GM12801 (cell line): Measurements from ENCODE around the gene UBE2J2.

Experiments
- TF ChIP-seq, protein P1 (sequence below): IDR thresholded peaks from one replicate; pipeline ENCODE4 v1.5.1; 2011; ENCODE audit warnings: control low read depth; ENCODE audit not compliant: insufficient read length; ENCODE audit errors: extremely low read depth

The UBE2J2 gene

DNA sequence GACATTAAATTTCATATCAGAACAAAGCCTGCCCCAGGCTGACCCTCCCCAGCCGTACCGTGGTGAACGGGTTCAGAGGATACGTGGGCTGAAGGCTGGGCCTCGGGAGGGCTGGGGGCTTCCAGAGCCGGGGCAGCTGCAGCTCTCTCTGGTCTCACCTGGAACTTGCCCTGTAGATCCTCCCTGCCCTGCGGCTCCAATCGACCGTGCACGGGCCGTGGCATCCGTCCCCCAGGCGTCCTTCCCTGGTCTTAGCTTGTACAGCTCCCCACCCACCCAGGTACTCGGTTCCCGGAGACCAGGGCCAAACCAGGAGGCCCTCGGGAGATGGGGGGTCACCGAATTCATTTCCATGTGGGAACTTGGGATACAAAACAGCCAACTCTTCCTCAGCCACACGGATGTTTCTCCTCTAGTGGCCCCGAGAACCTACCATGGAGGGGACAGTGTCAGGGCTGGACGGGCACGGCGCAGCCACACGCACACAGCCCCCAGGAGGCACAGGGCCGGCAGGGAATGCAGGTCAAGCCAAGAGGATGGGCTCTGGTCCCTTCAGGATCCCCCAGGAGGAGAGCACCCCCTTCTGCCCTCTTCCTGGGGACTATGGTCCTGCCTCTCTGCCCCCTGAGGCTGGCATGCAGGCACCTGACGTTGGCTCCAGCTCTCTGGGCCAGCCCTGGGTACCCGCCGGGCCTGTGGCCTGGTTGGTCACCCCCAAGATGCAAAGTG lies 38.5 kb downstream of the UBE2J2 start:
- TF ChIP-seq, protein P1, sequence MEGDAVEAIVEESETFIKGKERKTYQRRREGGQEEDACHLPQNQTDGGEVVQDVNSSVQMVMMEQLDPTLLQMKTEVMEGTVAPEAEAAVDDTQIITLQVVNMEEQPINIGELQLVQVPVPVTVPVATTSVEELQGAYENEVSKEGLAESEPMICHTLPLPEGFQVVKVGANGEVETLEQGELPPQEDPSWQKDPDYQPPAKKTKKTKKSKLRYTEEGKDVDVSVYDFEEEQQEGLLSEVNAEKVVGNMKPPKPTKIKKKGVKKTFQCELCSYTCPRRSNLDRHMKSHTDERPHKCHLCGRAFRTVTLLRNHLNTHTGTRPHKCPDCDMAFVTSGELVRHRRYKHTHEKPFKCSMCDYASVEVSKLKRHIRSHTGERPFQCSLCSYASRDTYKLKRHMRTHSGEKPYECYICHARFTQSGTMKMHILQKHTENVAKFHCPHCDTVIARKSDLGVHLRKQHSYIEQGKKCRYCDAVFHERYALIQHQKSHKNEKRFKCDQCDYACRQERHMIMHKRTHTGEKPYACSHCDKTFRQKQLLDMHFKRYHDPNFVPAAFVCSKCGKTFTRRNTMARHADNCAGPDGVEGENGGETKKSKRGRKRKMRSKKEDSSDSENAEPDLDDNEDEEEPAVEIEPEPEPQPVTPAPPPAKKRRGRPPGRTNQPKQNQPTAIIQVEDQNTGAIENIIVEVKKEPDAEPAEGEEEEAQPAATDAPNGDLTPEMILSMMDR = no peak

GRCh38 chr1:1234180-1234808 lies 39.4 kb downstream of the UBE2J2 start:
- TF ChIP-seq, protein P1 = no peak

DNA sequence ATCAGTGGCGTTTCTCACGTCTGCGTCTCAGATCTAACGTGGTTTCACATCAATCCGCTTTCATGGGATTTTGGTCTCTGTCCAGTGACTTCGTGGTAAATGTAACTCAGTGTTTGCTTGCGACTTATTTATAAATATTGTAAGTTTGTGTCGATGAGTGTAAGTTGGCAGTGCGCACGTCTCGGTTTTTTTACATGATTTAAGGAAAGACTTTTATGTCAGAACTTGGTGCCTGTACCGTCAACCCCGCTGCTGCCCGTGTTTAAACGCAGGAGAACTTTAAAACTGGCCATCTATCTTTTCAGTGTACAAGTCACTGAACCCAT lies 40.1 kb downstream of the UBE2J2 start:
- TF ChIP-seq, protein P1 = no peak

- TF ChIP-seq, protein P1 = no peak
These were observed 40.7 kb downstream of the UBE2J2 start for GRCh38 chr1:1232796-1233566.

- TF ChIP-seq, protein P1 = no peak
These were observed 41.4 kb downstream of the UBE2J2 start, which contains the start of gene B3GALT6 for GRCh38 chr1:1232208-1232795. Gene B3GALT6, plus strand, starts transcription at chr1:1232237. Its CDS starts 42 bp downstream, at chr1:1232279.

- TF ChIP-seq, protein P1 = no peak
These were observed 42.0 kb downstream of the UBE2J2 start, which contains the start of gene SDF4 for GRCh38 chr1:1231400-1232207. Gene SDF4, minus strand, starts transcription at chr1:1232001. Its CDS starts 3,229 bp downstream, at chr1:1228772.
